Erythroblast (primary cell): ENCODE results near the gene CCL4.

Source experiments
- GATA1 ChIP-seq: IDR thresholded peaks from 2 replicates; pipeline ENCODE4 v1.6.1; 2011; ENCODE audit warnings: low read depth, mild to moderate bottlenecking, control low read depth, low read length, moderate library complexity
- POLR2A ChIP-seq: IDR thresholded peaks from 2 replicates; pipeline ENCODE4 v1.6.1; 2011; ENCODE audit warnings: mild to moderate bottlenecking, low read length

- TF ChIP-seq POLR2A (no peak), GATA1 (no peak)
Observed at GRCh38 chr17:36107660-36108059, 4.0 kb downstream of the CCL4 start.
